Measurements from ENCODE around the gene TGM5.
"Not testable (repeated sequence)": the region's sequence is repeated elsewhere in the genome, so short reads cannot be mapped to it uniquely, and the experiment has no call there.

The TGM5 gene

GRCh38 chr15:43266834-43267233, at the start of gene TGM5:
TGM5 (minus strand) TSS chr15:43266928; CDS start chr15:43266849, 79 bp downstream.
- DNase-seq (ENCODE audit: insufficient read length, low spot score) = no peak
- no peak for FAIRE-seq

GRCh38 chr15:43314171-43314570, 47.4 kb upstream of the TGM5 start:
- FAIRE-seq (no peak), DNase-seq (ENCODE audit: insufficient read length, low spot score) (no peak)

- FAIRE-seq = no peak
- DNase-seq (ENCODE audit: insufficient read length, low spot score) = no peak
These were observed 45.6 kb upstream of the TGM5 start for GRCh38 chr15:43312378-43312777.

- DNase-seq (ENCODE audit: insufficient read length, low spot score) = no peak
- no peak for FAIRE-seq
These were observed 35.6 kb upstream of the TGM5 start, which contains the start of gene TGM7 for GRCh38 chr15:43302205-43302817. TGM7 (minus strand) TSS chr15:43302255.

- no peak for FAIRE-seq
- no peak for DNase-seq (ENCODE audit: insufficient read length, low spot score)
These were observed 33.2 kb upstream of the TGM5 start for GRCh38 chr15:43299884-43300283.

GRCh38 chr15:43299411-43299810, 32.7 kb upstream of the TGM5 start:
- DNase-seq (ENCODE audit: insufficient read length, low spot score) = no peak
- no peak for FAIRE-seq

- DNase-seq (ENCODE audit: insufficient read length, low spot score) (no peak), FAIRE-seq (no peak)
These were observed 27.5 kb upstream of the TGM5 start for GRCh38 chr15:43294091-43294706.

GRCh38 chr15:43293432-43293831, 26.7 kb upstream of the TGM5 start:
- DNase-seq (ENCODE audit: insufficient read length, low spot score) (no peak), FAIRE-seq (no peak)

- no peak for FAIRE-seq
- DNase-seq (ENCODE audit: insufficient read length, low spot score) = no peak
These were observed 25.8 kb upstream of the TGM5 start for GRCh38 chr15:43292375-43293078.

GRCh38 chr15:43289656-43290055, 22.9 kb upstream of the TGM5 start:
- not testable (repeated sequence) for FAIRE-seq; DNase-seq (ENCODE audit: insufficient read length, low spot score)

GRCh38 chr15:43287254-43287653, 20.5 kb upstream of the TGM5 start:
- no peak for DNase-seq (ENCODE audit: insufficient read length, low spot score)
- no peak for FAIRE-seq

GRCh38 chr15:43286074-43286473, 19.3 kb upstream of the TGM5 start:
- DNase-seq (ENCODE audit: insufficient read length, low spot score) = no peak
- no peak for FAIRE-seq

GRCh38 chr15:43285609-43286037, 18.9 kb upstream of the TGM5 start:
- FAIRE-seq = no peak
- DNase-seq (ENCODE audit: insufficient read length, low spot score) = peak; percentile 81

- FAIRE-seq (no peak), DNase-seq (ENCODE audit: insufficient read length, low spot score) (no peak)
These were observed 16.8 kb upstream of the TGM5 start for GRCh38 chr15:43283526-43283925.

- DNase-seq (ENCODE audit: insufficient read length, low spot score) (no peak), FAIRE-seq (no peak)
These were observed 15.3 kb upstream of the TGM5 start for GRCh38 chr15:43281926-43282602.

- DNase-seq (ENCODE audit: insufficient read length, low spot score) (no peak), FAIRE-seq (no peak)
These were observed 14.3 kb upstream of the TGM5 start for GRCh38 chr15:43280996-43281395.

- FAIRE-seq = no peak
- no peak for DNase-seq (ENCODE audit: insufficient read length, low spot score)
These were observed 12.8 kb upstream of the TGM5 start for GRCh38 chr15:43279496-43279895.

- FAIRE-seq (no peak), DNase-seq (ENCODE audit: insufficient read length, low spot score) (no peak)
These were observed 12.1 kb upstream of the TGM5 start for GRCh38 chr15:43278869-43279268.

GRCh38 chr15:43277901-43278300, 11.2 kb upstream of the TGM5 start:
- FAIRE-seq (no peak), DNase-seq (ENCODE audit: insufficient read length, low spot score) (no peak)

GRCh38 chr15:43277231-43277823, 10.6 kb upstream of the TGM5 start:
- FAIRE-seq (no peak), DNase-seq (ENCODE audit: insufficient read length, low spot score) (no peak)
